GM18505 (cell line): ENCODE measurements around the gene DSE.

ENCODE experiments used
- ATAC-seq: cut with Tn5 transposase; IDR thresholded peaks from one replicate; pipeline ENCODE4 v1.9.1; 2021; ENCODE audit not compliant: unreplicated experiment
- POLR2A ChIP-seq: IDR thresholded peaks from 4 replicates; pipeline ENCODE4 v1.6.1; 2011; ENCODE audit warnings: borderline replicate concordance; ENCODE audit not compliant: insufficient read depth, insufficient read length; ENCODE audit errors: extremely low read depth

Gene DSE

DNA sequence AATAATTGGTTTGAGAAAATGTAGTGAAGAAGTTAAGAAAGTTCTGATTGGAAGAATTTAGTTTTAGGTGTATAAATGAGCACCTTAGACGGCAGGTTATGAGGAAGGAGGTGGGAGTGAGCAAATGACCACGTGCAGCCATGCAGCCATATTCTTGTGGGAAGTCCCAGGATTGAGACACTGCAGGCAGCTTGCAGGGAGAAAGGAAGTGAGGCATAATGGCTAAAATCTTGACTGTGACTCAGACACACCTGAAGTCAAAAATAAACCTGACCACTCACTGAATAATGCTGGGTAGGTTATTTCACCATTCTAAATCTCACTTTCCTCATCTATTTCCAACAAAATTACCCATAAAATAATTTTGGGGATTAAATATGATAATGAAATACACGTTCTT is 16.6 kb downstream of the DSE start:
- TF ChIP-seq POLR2A, result no peak

DNA sequence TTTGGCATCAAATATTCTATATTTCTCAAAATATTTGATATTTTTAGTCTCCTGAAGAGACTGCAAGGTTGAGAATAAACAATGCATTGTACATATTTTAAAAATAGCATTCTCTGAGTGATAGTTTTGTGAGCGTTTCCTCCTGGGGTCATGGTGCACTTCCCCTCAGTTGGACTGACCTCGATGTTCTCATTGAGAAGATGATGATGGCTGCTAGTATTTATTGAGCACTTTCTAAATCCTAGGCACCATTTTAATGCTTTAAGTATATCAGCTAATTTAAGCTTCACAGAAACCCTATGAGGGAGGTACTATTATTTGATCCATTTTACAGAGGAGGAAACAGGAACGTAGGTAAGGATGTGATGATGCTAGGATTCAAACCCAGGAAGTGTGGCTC is 18.2 kb downstream of the DSE start:
- no peak for TF ChIP-seq POLR2A
- ATAC-seq, result no peak

More for the DNA sequence above, 16.6 kb downstream of the DSE start:
- peak; percentile 51 for ATAC-seq

DNA sequence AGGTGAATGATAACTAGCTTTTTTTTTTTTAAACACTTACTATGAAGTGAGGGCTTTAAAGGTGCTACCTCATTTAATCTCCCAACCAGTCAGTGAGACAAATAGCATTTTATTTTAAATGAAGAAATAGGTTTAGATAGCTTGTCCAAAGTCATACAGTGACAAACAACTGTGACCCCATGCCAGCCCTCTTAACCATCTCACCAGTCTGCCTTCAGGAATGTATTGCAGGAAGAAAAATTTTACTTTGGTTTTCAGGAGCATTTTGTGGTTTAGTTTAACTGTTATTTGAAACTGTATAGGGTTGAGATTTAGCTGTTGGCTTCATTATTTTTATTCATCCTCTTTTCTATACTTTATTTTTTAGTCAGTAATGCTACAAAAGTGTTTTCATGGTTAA is 18.6 kb downstream of the DSE start:
- no peak for ATAC-seq
- TF ChIP-seq POLR2A, result no peak

- ATAC-seq, result no peak
- TF ChIP-seq POLR2A, result no peak
Observed at GRCh38 chr6:116390581-116390980, 19.8 kb downstream of the DSE start.

DNA sequence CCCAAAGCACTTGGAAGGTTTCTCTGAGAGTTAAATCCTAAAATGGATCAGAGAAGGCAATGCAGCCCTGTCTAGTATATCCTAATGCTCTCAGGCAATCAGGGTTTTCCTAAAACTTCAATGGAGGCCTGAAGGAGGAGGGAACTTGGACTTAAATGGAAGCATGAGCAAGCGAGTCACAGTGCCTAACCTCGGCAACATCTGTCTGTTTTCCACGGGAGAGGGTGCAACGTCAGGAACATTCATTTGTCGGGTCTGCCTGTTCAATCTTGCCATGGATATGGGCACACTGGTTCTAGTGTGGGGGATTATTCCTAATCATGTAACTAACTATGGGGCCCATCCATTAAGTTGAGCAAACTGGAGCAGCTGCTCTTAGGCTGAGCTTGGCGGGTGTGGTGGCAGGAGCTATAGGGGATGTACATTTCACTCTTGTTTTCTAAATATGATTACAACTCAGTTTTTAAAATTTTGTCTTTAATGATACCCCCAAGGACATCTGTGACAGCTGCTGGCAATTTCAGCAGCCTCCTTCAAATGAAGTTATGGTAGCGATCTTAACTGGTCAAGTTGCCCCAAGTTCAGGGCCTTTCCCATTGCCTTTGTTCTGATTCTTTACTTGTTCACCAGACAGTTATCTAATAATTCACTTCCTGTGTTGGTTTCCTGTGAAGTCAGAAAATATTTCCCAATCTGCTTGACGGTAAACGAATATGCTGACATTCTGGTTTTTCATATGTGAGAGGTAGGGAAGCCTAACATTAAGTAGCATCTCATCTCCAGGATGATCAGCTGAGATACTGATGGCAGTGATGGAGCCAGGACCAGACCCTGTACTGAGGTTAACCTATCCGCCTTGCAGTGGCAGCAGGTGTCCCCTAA is 21.6 kb downstream of the DSE start:
- ATAC-seq, result no peak
- no peak for TF ChIP-seq POLR2A

DNA sequence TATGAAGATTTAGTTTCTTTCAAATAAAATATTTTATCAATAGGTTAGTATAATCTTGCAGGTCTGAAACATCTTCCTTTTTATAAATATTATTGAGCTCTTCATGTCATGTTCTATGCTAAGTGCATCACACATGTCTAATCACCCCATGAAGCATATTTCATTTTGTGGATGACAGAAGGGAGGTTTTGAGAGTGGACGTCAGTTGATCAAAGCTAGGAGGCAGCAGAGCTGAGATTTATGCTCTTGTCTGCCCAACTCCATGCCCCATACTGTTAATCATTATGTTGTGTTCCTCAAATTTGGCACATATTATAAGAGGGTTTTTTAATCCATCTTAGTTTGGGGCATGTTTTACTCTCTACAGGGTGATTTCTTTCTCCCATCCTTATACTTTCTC is 22.7 kb downstream of the DSE start:
- ATAC-seq, result peak; percentile 36
- TF ChIP-seq POLR2A, result no peak

DNA sequence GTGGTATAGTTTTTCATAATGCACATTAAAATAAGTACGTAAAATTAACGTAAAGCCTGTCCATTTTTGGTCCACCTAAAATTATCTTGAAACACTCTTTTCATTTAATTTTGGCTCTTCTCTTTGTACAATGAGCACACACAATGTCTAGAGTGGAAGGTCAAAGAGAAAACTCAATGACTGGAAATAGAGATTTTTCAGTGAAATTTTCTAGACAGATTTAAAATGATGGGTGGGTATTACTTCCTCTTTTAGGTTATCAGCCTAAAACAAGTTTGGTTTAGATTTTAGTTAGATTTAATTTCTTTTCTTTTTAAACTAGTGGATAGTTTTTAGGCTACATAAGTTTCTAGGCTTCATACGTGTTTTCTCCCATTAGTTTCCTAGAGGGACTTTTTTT is 24.9 kb downstream of the DSE start:
- no peak for TF ChIP-seq POLR2A
- ATAC-seq, result no peak

- ATAC-seq, result no peak
- no peak for TF ChIP-seq POLR2A
Observed at GRCh38 chr6:116396441-116396840, 25.7 kb downstream of the DSE start.

DNA sequence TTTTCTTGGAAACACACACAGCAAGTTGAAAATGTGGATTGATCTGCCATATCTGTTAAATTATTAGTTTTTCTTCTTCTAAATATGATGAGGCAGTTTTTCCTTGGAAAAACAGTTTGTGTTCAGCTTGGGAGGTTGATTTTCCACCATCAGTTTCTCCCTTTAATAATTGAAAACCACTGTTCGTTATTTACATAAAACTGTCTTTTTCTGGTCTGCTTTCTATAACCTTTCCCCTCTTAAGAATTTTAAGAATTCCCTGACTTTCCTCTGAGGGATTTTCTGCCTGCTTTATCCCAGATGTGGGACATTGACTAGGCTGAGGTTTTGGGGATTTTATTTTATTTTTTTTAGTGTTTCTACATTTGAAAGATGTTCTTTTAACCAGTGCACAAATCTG is 27.2 kb downstream of the DSE start:
- no peak for ATAC-seq
- no peak for TF ChIP-seq POLR2A

DNA sequence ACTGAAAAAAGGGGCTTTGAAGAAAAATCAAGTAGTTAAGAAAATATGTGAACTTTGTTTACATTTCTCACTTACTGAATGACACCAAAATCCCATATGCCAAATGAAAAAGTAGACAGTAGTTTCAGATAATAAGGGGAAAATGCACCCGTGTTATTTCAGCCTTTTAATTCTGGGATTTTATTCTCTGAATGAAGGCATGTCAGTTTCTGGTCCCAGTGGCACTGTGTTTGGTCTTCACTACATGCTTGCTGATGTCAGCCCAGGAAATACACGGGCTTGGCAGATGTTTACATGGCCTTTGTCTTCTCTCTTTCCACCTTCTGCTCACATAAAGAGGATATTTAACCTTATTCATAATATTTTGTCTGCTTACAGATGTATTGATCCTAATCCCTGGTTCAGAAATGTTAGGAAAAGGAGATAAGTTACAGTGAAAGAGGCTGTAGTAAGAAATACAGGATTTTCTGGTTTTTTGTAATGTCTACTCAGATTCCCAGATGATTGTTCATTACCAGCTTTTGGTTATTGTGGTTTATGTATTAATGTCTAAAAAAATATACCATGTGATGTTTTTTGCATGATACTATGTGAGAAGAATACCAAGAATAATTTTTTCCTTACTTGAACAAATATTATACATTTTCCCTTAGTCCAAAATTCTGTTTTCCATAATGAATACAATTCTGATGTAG is 27.7 kb downstream of the DSE start:
- TF ChIP-seq POLR2A, result no peak
- ATAC-seq, result no peak

DNA sequence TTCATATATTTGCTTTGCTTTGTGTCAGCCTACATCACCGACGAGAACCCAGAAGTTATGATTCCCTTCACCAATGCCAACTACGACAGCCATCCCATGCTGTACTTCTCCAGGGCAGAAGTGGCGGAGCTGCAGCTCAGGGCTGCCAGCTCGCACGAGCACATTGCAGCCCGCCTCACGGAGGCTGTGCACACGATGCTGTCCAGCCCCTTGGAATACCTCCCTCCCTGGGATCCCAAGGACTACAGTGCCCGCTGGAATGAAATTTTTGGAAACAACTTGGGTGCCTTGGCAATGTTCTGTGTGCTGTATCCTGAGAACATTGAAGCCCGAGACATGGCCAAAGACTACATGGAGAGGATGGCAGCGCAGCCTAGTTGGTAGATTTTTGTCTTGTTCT is 28.5 kb downstream of the DSE start:
- no peak for TF ChIP-seq POLR2A
- no peak for ATAC-seq

- no peak for ATAC-seq
- no peak for TF ChIP-seq POLR2A
Observed at GRCh38 chr6:116400328-116400727, 29.6 kb downstream of the DSE start.

- ATAC-seq, result no peak
- no peak for TF ChIP-seq POLR2A
Observed at GRCh38 chr6:116402108-116402937, 31.6 kb downstream of the DSE start.

- TF ChIP-seq POLR2A, result no peak
- no peak for ATAC-seq
Observed at GRCh38 chr6:116403205-116403604, 32.5 kb downstream of the DSE start.

- ATAC-seq, result no peak
- no peak for TF ChIP-seq POLR2A
Observed at GRCh38 chr6:116404696-116405095, 33.9 kb downstream of the DSE start.
